OCI-LY3 (cell line): ENCODE measurements around the gene CCDC83.

ENCODE experiments used
- H2AFZ ChIP-seq: fragments of 200-600, 300-600 bp; shearing (Covaris generic); 2 replicates; pipeline ENCODE4 v1.6.0; 2014; ENCODE audit warnings: antibody characterized with exemption, low read depth, low read length
- H3K27ac ChIP-seq: fragments of 200-600, 300-600 bp; sonication (generic); 2 replicates; pipeline ENCODE4 v1.5.1; 2014; ENCODE audit warnings: mild to moderate bottlenecking, low read length, moderate library complexity, mixed read lengths
- H3K27me3 ChIP-seq: fragments of 200-600, 300-600 bp; sonication (generic); 2 replicates; pipeline ENCODE4 v1.6.1; 2014; ENCODE audit warnings: low read depth, low read length, mixed read lengths
- H3K36me3 ChIP-seq: fragments of 200-600, 300-600 bp; sonication (generic); replicated peaks from 2 replicates; pipeline ENCODE3; 2014; ENCODE audit warnings: low read depth, low read length, mixed read lengths
- H3K4me1 ChIP-seq: fragments of 300-600, 200-600 bp; sonication (generic); 2 replicates; pipeline ENCODE4 v1.6.1; 2014; ENCODE audit warnings: low read length, mixed read lengths
- H3K4me2 ChIP-seq: fragments of 200-600, 300-600 bp; sonication (generic); 2 replicates; pipeline ENCODE4 v1.6.1; 2014; ENCODE audit warnings: low read length, mixed read lengths
- H3K4me3 ChIP-seq: fragments of 300-600, 200-600 bp; sonication (generic); 2 replicates; pipeline ENCODE4 v1.5.1; 2014; ENCODE audit warnings: antibody characterized with exemption, mild to moderate bottlenecking, low read length, moderate library complexity
- H3K79me2 ChIP-seq: fragments of 300-600, 200-600 bp; shearing (Covaris generic); 2 replicates; pipeline ENCODE4 v1.6.1; 2014; ENCODE audit warnings: mild to moderate bottlenecking, low read length, mixed read lengths
- H3K9ac ChIP-seq: fragments of 300-600, 200-600 bp; shearing (Covaris generic); 2 replicates; pipeline ENCODE4 v1.6.0; 2014; ENCODE audit warnings: mild to moderate bottlenecking, low read length, moderate library complexity
- H3K9me3 ChIP-seq: fragments of 200-600, 300-600 bp; shearing (Covaris generic); 2 replicates; pipeline ENCODE4 v1.6.1; 2014; ENCODE audit warnings: low read length, mixed read lengths; ENCODE audit not compliant: insufficient read depth
- H4K20me1 ChIP-seq: fragments of 200-600, 300-600 bp; sonication (generic); 2 replicates; pipeline ENCODE4 v1.6.1; 2016; ENCODE audit warnings: low read length, mixed read lengths; ENCODE audit not compliant: insufficient read depth
- EZH2phosphoT487 ChIP-seq: fragments of 200-600 bp; shearing (Covaris generic); IDR thresholded peaks from 2 replicates; pipeline ENCODE4 v1.6.1; 2018; ENCODE audit warnings: antibody characterized with exemption, mixed run types, low read depth
- TF ChIP-seq, protein P1 (sequence below): fragments of 200-600, 300-600 bp; sonication (generic); IDR thresholded peaks from 2 replicates; pipeline ENCODE4 v1.5.1; 2014; ENCODE audit warnings: antibody characterized with exemption, low read length, low read depth

The CCDC83 gene

DNA sequence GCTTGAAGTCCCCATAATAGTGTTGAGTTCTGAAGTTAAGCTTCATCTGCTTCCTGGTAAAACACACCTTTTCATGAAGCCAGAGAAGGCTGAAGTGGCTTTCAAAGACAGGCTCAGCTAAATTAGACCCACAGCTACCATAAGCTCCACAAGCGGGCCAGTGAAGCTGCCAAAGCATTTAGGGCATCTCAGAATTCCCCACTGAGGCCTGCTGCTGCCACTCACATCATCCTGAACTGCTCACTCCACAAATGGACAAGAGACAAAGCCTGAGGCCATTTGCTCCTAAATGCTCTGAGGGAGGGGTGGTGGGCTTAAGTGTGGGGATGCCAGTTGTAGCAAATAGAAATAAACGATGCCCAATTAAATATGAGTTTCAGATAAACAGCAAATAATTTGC is 14.6 kb downstream of the CCDC83 start:
- no peaks in the 10 kb centered on the region for H3K27me3 ChIP-seq
- no peak overlapping the region for H2AFZ ChIP-seq
- H4K20me1 ChIP-seq = no peaks in the 10 kb centered on the region
- no peak overlapping the region for H3K9ac ChIP-seq
- H3K27ac ChIP-seq = no peak overlapping the region
- H3K9me3 ChIP-seq = no peaks in the 10 kb centered on the region
- H3K4me2 ChIP-seq = no peak overlapping the region
- no peaks in the 10 kb centered on the region for H3K4me1 ChIP-seq
- TF ChIP-seq, protein P1, sequence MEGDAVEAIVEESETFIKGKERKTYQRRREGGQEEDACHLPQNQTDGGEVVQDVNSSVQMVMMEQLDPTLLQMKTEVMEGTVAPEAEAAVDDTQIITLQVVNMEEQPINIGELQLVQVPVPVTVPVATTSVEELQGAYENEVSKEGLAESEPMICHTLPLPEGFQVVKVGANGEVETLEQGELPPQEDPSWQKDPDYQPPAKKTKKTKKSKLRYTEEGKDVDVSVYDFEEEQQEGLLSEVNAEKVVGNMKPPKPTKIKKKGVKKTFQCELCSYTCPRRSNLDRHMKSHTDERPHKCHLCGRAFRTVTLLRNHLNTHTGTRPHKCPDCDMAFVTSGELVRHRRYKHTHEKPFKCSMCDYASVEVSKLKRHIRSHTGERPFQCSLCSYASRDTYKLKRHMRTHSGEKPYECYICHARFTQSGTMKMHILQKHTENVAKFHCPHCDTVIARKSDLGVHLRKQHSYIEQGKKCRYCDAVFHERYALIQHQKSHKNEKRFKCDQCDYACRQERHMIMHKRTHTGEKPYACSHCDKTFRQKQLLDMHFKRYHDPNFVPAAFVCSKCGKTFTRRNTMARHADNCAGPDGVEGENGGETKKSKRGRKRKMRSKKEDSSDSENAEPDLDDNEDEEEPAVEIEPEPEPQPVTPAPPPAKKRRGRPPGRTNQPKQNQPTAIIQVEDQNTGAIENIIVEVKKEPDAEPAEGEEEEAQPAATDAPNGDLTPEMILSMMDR = no peak
- TF ChIP-seq EZH2phosphoT487 = no peak
- H3K4me3 ChIP-seq = no peak overlapping the region
- H3K79me2 ChIP-seq = no peaks in the 10 kb centered on the region
- H3K36me3 ChIP-seq = no peaks in the 10 kb centered on the region

DNA sequence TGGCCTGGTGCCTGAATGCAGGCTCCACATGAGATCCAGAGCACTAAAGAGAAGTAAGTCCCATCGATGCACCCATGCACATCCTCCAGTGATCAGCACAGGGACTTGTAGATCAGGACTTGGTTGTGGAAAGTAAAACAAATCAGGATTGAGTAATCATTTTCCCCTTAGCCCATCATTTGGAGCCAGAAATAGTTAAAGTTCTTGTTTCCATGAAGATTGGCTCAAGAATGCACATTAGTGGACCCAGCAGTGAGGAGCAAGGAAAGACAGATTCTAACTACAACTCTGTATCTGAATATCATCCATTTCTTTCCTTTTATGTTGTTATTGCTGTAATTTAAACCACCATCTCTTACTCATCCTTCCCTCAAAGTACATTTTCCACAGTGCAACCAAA is 19.1 kb downstream of the CCDC83 start:
- Histone ChIP-seq H3K36me3 (no peaks in the 10 kb centered on the region), H4K20me1 (no peaks in the 10 kb centered on the region), H3K4me2 (no peak overlapping the region), H3K4me1 (no peaks in the 10 kb centered on the region), H2AFZ (no peak overlapping the region), H3K4me3 (no peak overlapping the region), H3K27ac (no peak overlapping the region), H3K79me2 (no peaks in the 10 kb centered on the region), H3K9me3 (no peaks in the 10 kb centered on the region), H3K27me3 (no peaks in the 10 kb centered on the region), H3K9ac (no peak overlapping the region)
- TF ChIP-seq, protein P1 = no peak
- TF ChIP-seq EZH2phosphoT487 = no peak

DNA sequence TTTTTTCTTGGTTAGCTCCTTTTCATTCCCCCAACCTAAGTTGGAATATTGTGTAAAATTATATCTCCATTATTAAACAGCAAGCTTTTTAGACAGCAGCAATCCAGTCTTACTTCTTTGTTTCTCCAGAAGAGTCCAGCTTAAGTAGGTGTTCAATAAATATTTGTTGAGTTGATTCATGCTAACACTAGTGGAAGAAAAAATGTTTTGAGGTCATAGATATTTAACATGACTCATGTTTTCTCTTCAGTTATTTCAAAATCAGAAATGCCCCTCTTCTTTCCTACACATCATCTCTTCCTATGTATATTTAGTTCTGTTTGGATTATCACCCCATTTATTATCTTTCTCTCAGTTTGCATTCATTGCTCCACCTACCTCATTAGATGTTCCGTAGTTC is 20.3 kb downstream of the CCDC83 start:
- no peaks in the 10 kb centered on the region for H3K4me1 ChIP-seq
- no peaks in the 10 kb centered on the region for H3K9me3 ChIP-seq
- H3K9ac ChIP-seq = no peak overlapping the region
- H4K20me1 ChIP-seq = no peaks in the 10 kb centered on the region
- no peak overlapping the region for H3K4me3 ChIP-seq
- no peak overlapping the region for H3K4me2 ChIP-seq
- H3K27me3 ChIP-seq = no peaks in the 10 kb centered on the region
- H3K79me2 ChIP-seq = no peaks in the 10 kb centered on the region
- no peak overlapping the region for H3K27ac ChIP-seq
- H2AFZ ChIP-seq = no peak overlapping the region
- H3K36me3 ChIP-seq = no peaks in the 10 kb centered on the region
- TF ChIP-seq, protein P1 = no peak
- TF ChIP-seq EZH2phosphoT487 = no peak

DNA sequence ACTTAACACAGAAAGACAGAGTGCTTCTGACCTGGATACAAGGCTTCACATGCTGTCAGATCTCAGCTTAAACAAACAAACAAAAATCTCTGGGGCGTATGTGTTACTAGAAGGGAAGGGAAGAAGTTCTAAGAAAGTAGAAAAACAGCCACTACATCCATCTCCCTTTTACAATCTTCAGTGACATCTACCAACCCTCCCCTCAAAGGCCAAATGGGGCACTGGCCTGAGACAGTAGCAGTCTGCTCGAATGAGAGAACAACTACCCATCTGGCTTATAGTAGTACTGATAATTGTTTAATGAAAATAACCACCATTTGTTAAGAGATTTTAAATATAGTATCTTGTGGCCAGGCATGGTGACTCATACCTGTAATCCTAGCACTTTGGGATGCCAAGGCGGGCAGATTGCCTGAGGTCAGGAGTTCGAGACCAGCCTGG is 29.4 kb downstream of the CCDC83 start:
- TF ChIP-seq, protein P1 = no peak
- TF ChIP-seq EZH2phosphoT487 = no peak
- H3K9ac ChIP-seq = no peak overlapping the region
- no peak overlapping the region for H2AFZ ChIP-seq
- H3K79me2 ChIP-seq = no peaks in the 10 kb centered on the region
- no peak overlapping the region for H3K4me2 ChIP-seq
- no peaks in the 10 kb centered on the region for H3K9me3 ChIP-seq
- H3K27ac ChIP-seq = no peak overlapping the region
- no peaks in the 10 kb centered on the region for H4K20me1 ChIP-seq
- peaks cover 6% of the 10 kb centered on the region; the same call in 1 of the 2 replicates for H3K4me1 ChIP-seq
- H3K27me3 ChIP-seq = no peaks in the 10 kb centered on the region
- H3K36me3 ChIP-seq = no peaks in the 10 kb centered on the region
- H3K4me3 ChIP-seq = no peak overlapping the region
